IMR-90 (cell line): ENCODE data around the gene GALNT8. TPM values are rescaled to one million over a fixed set of nuclear protein-coding genes. Genes with fewer than 3 reads are reported as not detected.

Experiments used
- ATAC-seq: fragments of 200-7000 bp; cut with Tn5 transposase; 2 replicates; pipeline ENCODE4 v1.9.1; 2020; ENCODE audit warnings: low read depth, mild to moderate bottlenecking, moderate library complexity
- BruUV-seq: library from RNA; stranded (reverse); fragments of 400-500 nt; replicated peaks from 2 replicates; lab custom pipeline; 2021; lab: Mats Ljungman, UMichigan
- CTCF ChIA-PET: fragments of 300-600 bp; formaldehyde crosslinking; extraction: SDS; loops from one replicate; lab custom pipeline; 2021; ENCODE audit warnings: antibody characterized with exemption; lab: Yijun Ruan, JAX
- POLR2A ChIA-PET: fragments of 300-600 bp; sonication (Branson Sonifier 250); formaldehyde crosslinking; loops from one replicate; lab custom pipeline; 2022; ENCODE audit warnings: antibody characterized with exemption; ENCODE audit not compliant: unreplicated experiment; lab: Charles Lee
- DNase-seq: peaks from one replicate; pipeline ENCODE4 v3.0.0; 2013
- H2AFZ ChIP-seq: replicated peaks from 2 replicates; pipeline ENCODE3; 2013; ENCODE audit warnings: low read length, mild to moderate bottlenecking; ENCODE audit not compliant: poor library complexity
- H2AK5ac ChIP-seq: 2 replicates; pipeline ENCODE4 v1.6.1; 2013; ENCODE audit warnings: low read depth, low read length, inconsistent platforms
- H2AK9ac ChIP-seq: replicated peaks from 2 replicates; pipeline ENCODE3; 2013; ENCODE audit warnings: mild to moderate bottlenecking, low read depth, low read length, moderate library complexity; ENCODE audit not compliant: poor library complexity
- H2BK120ac ChIP-seq: 2 replicates; pipeline ENCODE4 v1.6.1; 2013; ENCODE audit warnings: low read depth, low read length, inconsistent platforms
- H2BK15ac ChIP-seq: 3 replicates; pipeline ENCODE4 v1.6.1; 2013; ENCODE audit warnings: low read depth, low read length, inconsistent platforms
- H2BK20ac ChIP-seq: 2 replicates; pipeline ENCODE4 v1.6.1; 2013; ENCODE audit warnings: low read depth, mild to moderate bottlenecking, inconsistent platforms, low read length, moderate library complexity
- H2BK5ac ChIP-seq: 2 replicates; pipeline ENCODE4 v1.6.1; 2013; ENCODE audit warnings: mild to moderate bottlenecking, low read depth, low read length, inconsistent platforms; ENCODE audit not compliant: poor library complexity, severe bottlenecking
- H3K14ac ChIP-seq: replicated peaks from 2 replicates; pipeline ENCODE4 v1.6.1; 2013; ENCODE audit warnings: low read depth, low read length, inconsistent platforms
- H3K18ac ChIP-seq: 2 replicates; pipeline ENCODE4 v1.6.1; 2013; ENCODE audit warnings: low read depth, low read length, control low read depth
- H3K23ac ChIP-seq: 2 replicates; pipeline ENCODE4 v1.6.1; 2013; ENCODE audit warnings: low read depth, low read length, inconsistent platforms
- H3K27ac ChIP-seq: 2 replicates; pipeline ENCODE4 v1.5.1; 2013; ENCODE audit warnings: mild to moderate bottlenecking, control low read depth, low read length; ENCODE audit not compliant: insufficient read depth
- H3K27me3 ChIP-seq: 2 replicates; pipeline ENCODE4 v1.6.1; 2013; ENCODE audit warnings: low read length; ENCODE audit not compliant: control insufficient read depth, insufficient read depth
- H3K36me3 ChIP-seq: 2 replicates; pipeline ENCODE4 v1.6.1; 2013; ENCODE audit warnings: low read length, mixed read lengths; ENCODE audit not compliant: control insufficient read depth, insufficient read depth
- H3K4ac ChIP-seq: 2 replicates; pipeline ENCODE4 v1.6.1; 2013; ENCODE audit warnings: low read depth, low read length, inconsistent platforms
- H3K4me1 ChIP-seq: 2 replicates; pipeline ENCODE4 v1.6.1; 2013; ENCODE audit warnings: low read length, mixed read lengths; ENCODE audit not compliant: control insufficient read depth, insufficient read depth
- H3K4me2 ChIP-seq: 2 replicates; pipeline ENCODE4 v1.6.1; 2013; ENCODE audit warnings: low read depth, mild to moderate bottlenecking, control low read depth, low read length, moderate library complexity
- H3K4me3 ChIP-seq: 2 replicates; pipeline ENCODE4 v1.5.1; 2013; ENCODE audit warnings: low read depth, mild to moderate bottlenecking, control low read depth, low read length, moderate library complexity; ENCODE audit not compliant: insufficient read depth
- H3K56ac ChIP-seq: 2 replicates; pipeline ENCODE4 v1.6.1; 2013; ENCODE audit warnings: low read length, inconsistent platforms; ENCODE audit not compliant: insufficient read depth; ENCODE audit errors: extremely low read depth
- H3K79me1 ChIP-seq, 2 experiments: 2 replicates each; pipeline ENCODE4 v1.6.1; 2013; ENCODE audit warnings: low read length in 2 of 2, inconsistent platforms in 1 of 2, low read depth in 1 of 2
- H3K9ac ChIP-seq: 2 replicates; pipeline ENCODE4 v1.6.1; 2013; ENCODE audit warnings: low read depth, low read length, control low read depth
- H3K9me1 ChIP-seq: 2 replicates; pipeline ENCODE4 v1.6.1; 2013; ENCODE audit warnings: low read length, inconsistent platforms; ENCODE audit not compliant: insufficient read depth
- H3K9me3 ChIP-seq: 2 replicates; pipeline ENCODE4 v1.6.1; 2013; ENCODE audit warnings: low read length; ENCODE audit not compliant: control insufficient read depth, insufficient read depth
- H4K20me1 ChIP-seq: 2 replicates; pipeline ENCODE4 v1.6.1; 2013; ENCODE audit warnings: low read length, inconsistent platforms; ENCODE audit not compliant: insufficient read depth
- H4K5ac ChIP-seq: 2 replicates; pipeline ENCODE4 v1.6.1; 2013; ENCODE audit warnings: mild to moderate bottlenecking, low read depth, low read length, control low read depth
- H4K8ac ChIP-seq, 2 experiments: 2 replicates each; pipeline ENCODE4 v1.6.1; 2013; ENCODE audit warnings: low read depth in 2 of 2, low read length in 2 of 2, control low read depth in 1 of 2, inconsistent platforms in 1 of 2
- H4K91ac ChIP-seq: 2 replicates; pipeline ENCODE4 v1.6.1; 2013; ENCODE audit warnings: low read depth, low read length, inconsistent platforms; ENCODE audit not compliant: insufficient read depth
- CEBPB ChIP-seq: IDR thresholded peaks from 2 replicates; pipeline ENCODE4 v1.6.1; 2012; ENCODE audit warnings: low read depth, low read length, improper control_type of control experiment
- CHD1 ChIP-seq: IDR thresholded peaks from 2 replicates; pipeline ENCODE4 v1.6.1; 2012; ENCODE audit warnings: low read depth, low read length, improper control_type of control experiment
- FOS ChIP-seq: fragments of 150-350 bp; IDR thresholded peaks from 2 replicates; pipeline ENCODE4 v1.6.1; 2016; ENCODE audit warnings: low read depth, low read length
- MAZ ChIP-seq: IDR thresholded peaks from 2 replicates; pipeline ENCODE4 v1.6.1; 2012; ENCODE audit warnings: low read depth, mild to moderate bottlenecking, low read length, improper control_type of control experiment, moderate library complexity, borderline replicate concordance
- NFE2L2 ChIP-seq: fragments of 150-350 bp; IDR thresholded peaks from 2 replicates; pipeline ENCODE4 v1.6.1; 2016; ENCODE audit warnings: low read depth, mild to moderate bottlenecking, low read length
- POLR2A ChIP-seq: IDR thresholded peaks from 2 replicates; pipeline ENCODE4 v1.6.1; 2012; ENCODE audit warnings: mild to moderate bottlenecking, low read depth, low read length
- RCOR1 ChIP-seq: IDR thresholded peaks from 2 replicates; pipeline ENCODE4 v1.6.1; 2012; ENCODE audit warnings: mild to moderate bottlenecking, low read length, improper control_type of control experiment; ENCODE audit not compliant: insufficient replicate concordance
- SMC3 ChIP-seq: fragments of 150-350 bp; IDR thresholded peaks from 2 replicates; pipeline ENCODE4 v1.6.1; 2016; ENCODE audit warnings: low read depth, mild to moderate bottlenecking, antibody characterized with exemption, low read length, moderate library complexity
- WGBS, 2 experiments: methylation state at CpG; one replicate each; pipeline versions ENCODE4 v1.1.5 to v1.1.7; 2013; ENCODE audit warnings: missing lambda C conversion rate in 2 of 2; ENCODE audit not compliant: insufficient read length in 1 of 2; ENCODE audit errors: extremely low coverage in 2 of 2; 5-methylcytosine and 5-hydroxymethylcytosine counted together
- dilution Hi-C: fragments of 300-500 bp; cut with HindIII; formaldehyde crosslinking; loops from one replicate; pipeline ENCODE4 v1.14.3; 2018; ENCODE audit warnings: low sequenced_read_pairs; ENCODE audit not compliant: unreplicated experiment
- in situ Hi-C: fragments of 300-500 bp; cut with MboI; formaldehyde crosslinking; loops from 3 replicates; pipeline ENCODE4 v1.14.3; 2019; ENCODE audit warnings: low sequenced_read_pairs, inconsistent platforms, mixed read lengths
- intact Hi-C: fragments of 100-400 bp; cut with micrococcal nuclease; formaldehyde crosslinking; loops from 2 replicates; pipeline ENCODE4 v1.10.0; 2022
- polyA plus RNA-seq, 3 experiments: library from polyadenylated mRNA; depleted of rRNA; stranded (reverse); fragments of >200 nt; gene quantifications; 2 replicates each; pipeline ENCODE4 v1.2.3, GENCODE V29; 2012; ENCODE audit warnings: low replicate concordance in 1 of 3
- total RNA-seq: library from RNA; depleted of rRNA; stranded (reverse); fragments of >200 nt; gene quantifications from 2 replicates; pipeline ENCODE4 v1.2.3, GENCODE V29; 2012

The GALNT8 gene
- total and polyA plus RNA-seq, 2 of the 4 experiments (the other 2 are of a cell fraction), result not detected

DNA sequence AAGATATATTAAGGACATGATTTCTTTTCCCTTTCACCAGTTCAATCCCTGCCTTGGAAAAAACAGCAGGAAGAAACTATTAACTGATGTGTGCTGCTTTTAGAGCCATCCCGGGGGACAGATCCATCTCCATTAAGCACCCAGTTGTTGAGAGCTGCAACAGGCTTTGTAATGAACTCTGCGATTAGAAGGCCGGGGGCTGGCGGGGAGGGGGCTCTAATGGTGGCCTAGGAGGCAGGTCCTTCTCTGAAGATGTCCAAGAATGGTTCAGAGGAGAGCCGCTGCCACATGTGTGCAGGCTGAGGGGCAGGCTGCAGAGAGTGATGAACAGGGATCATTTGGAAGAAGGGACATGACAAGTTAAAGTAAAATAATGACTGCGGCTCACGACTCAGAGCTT is 67.8 kb downstream of the GALNT8 start:
- in situ Hi-C loops (no loop called here), dilution Hi-C loops (no loop called here), intact Hi-C loops (no loop called here)
- Histone ChIP-seq H2AK5ac (no peak overlapping the region), H4K5ac (no peak overlapping the region), H2AK9ac (no peak overlapping the region), H2BK120ac (no peak overlapping the region), H3K27ac (no peak overlapping the region), H3K4me1 (no peaks in the 10 kb centered on the region), H2BK5ac (no peak overlapping the region), H3K36me3 (no peaks in the 10 kb centered on the region), H3K9ac (no peak overlapping the region), H3K4me2 (no peak overlapping the region), H4K8ac (no peak overlapping the region), H4K91ac (no peak overlapping the region), H3K56ac (no peak overlapping the region), H2BK15ac (no peak overlapping the region), H2AFZ (no peak overlapping the region), H3K23ac (no peak overlapping the region), H3K9me3 (no peaks in the 10 kb centered on the region; the same call in 1 of the 2 replicates), H3K79me1 (no peaks in the 10 kb centered on the region), H4K20me1 (no peaks in the 10 kb centered on the region), H3K18ac (no peak overlapping the region), H3K14ac (no peak overlapping the region), H3K9me1 (no peaks in the 10 kb centered on the region), H3K27me3 (no peaks in the 10 kb centered on the region), H2BK20ac (no peak overlapping the region), H3K4ac (no peak overlapping the region), H3K4me3 (no peak overlapping the region)
- POLR2A ChIA-PET, result no interaction called here
- CTCF ChIA-PET, result no interaction called here
- no TSS peak for BruUV-seq
- no peak for TF ChIP-seq NFE2L2
- TF ChIP-seq RCOR1, result no peak
- no peak for TF ChIP-seq POLR2A
- no peak for TF ChIP-seq MAZ
- no peak for TF ChIP-seq FOS
- TF ChIP-seq CHD1, result no peak
- no peak for TF ChIP-seq SMC3
- TF ChIP-seq CEBPB, result no peak
- DNase-seq (no peak), ATAC-seq (no peak)
- no CpG with 5 or more reads among the region's 7 CpGs for WGBS, 2 experiments
